HG02763 (cell line): ENCODE results near the gene DKK1.

Experiments used
- ATAC-seq: cut with Tn5 transposase; IDR thresholded peaks from one replicate; pipeline ENCODE4 v1.9.1; 2021; ENCODE audit warnings: mild to moderate bottlenecking, moderate library complexity; ENCODE audit not compliant: unreplicated experiment

The DKK1 gene

GRCh38 chr10:52316500-52316899, 2.4 kb downstream of the DKK1 start:
- no peak for ATAC-seq

GRCh38 chr10:52318136-52318701, 4.1 kb downstream of the DKK1 start:
- ATAC-seq, result no peak

- no peak for ATAC-seq
Observed at GRCh38 chr10:52318822-52319464, 4.9 kb downstream of the DKK1 start.

- no peak for ATAC-seq
Observed at GRCh38 chr10:52319926-52320325, 5.8 kb downstream of the DKK1 start.

- no peak for ATAC-seq
Observed at GRCh38 chr10:52322323-52322722, 8.2 kb downstream of the DKK1 start.

GRCh38 chr10:52322936-52323335, 8.9 kb downstream of the DKK1 start:
- no peak for ATAC-seq

GRCh38 chr10:52326382-52326781, 12.3 kb downstream of the DKK1 start:
- no peak for ATAC-seq

GRCh38 chr10:52331638-52332364, 17.7 kb downstream of the DKK1 start:
- ATAC-seq, result no peak

GRCh38 chr10:52332815-52333214, 18.7 kb downstream of the DKK1 start:
- ATAC-seq, result no peak

GRCh38 chr10:52334595-52334994, 20.5 kb downstream of the DKK1 start:
- ATAC-seq, result no peak

- no peak for ATAC-seq
Observed at GRCh38 chr10:52335665-52336064, 21.6 kb downstream of the DKK1 start.

- ATAC-seq, result no peak
Observed at GRCh38 chr10:52337225-52337624, 23.1 kb downstream of the DKK1 start.

- no peak for ATAC-seq
Observed at GRCh38 chr10:52343439-52343838, 29.4 kb downstream of the DKK1 start.

GRCh38 chr10:52346394-52347326, 32.6 kb downstream of the DKK1 start:
- no peak for ATAC-seq

GRCh38 chr10:52347327-52347667, 33.2 kb downstream of the DKK1 start:
- ATAC-seq, result no peak

GRCh38 chr10:52348037-52348564, 34.0 kb downstream of the DKK1 start:
- no peak for ATAC-seq

GRCh38 chr10:52351914-52352330, 37.8 kb downstream of the DKK1 start:
- no peak for ATAC-seq

GRCh38 chr10:52353205-52353604, 39.1 kb downstream of the DKK1 start:
- ATAC-seq, result no peak

- ATAC-seq, result no peak
Observed at GRCh38 chr10:52353960-52354394, 39.9 kb downstream of the DKK1 start.

- no peak for ATAC-seq
Observed at GRCh38 chr10:52357971-52358370, 43.9 kb downstream of the DKK1 start.

GRCh38 chr10:52359441-52359840, 45.4 kb downstream of the DKK1 start:
- ATAC-seq, result no peak
